AG10803 (cell line): ENCODE measurements around the gene USHBP1.

Experiments
- DNase-seq: peaks from one replicate; pipeline ENCODE4 v3.0.0; 2010; ENCODE audit warnings: low read depth
- H3K4me3 ChIP-seq: 2 replicates; pipeline ENCODE4 v1.5.1; 2011; ENCODE audit warnings: mild to moderate bottlenecking, low read length, control low read depth
- CTCF ChIP-seq: conservative IDR thresholded peaks from 2 replicates; pipeline ENCODE4 v1.5.1; 2011; ENCODE audit warnings: mild to moderate bottlenecking, low read length, control low read depth, inconsistent platforms

The USHBP1 gene

DNA sequence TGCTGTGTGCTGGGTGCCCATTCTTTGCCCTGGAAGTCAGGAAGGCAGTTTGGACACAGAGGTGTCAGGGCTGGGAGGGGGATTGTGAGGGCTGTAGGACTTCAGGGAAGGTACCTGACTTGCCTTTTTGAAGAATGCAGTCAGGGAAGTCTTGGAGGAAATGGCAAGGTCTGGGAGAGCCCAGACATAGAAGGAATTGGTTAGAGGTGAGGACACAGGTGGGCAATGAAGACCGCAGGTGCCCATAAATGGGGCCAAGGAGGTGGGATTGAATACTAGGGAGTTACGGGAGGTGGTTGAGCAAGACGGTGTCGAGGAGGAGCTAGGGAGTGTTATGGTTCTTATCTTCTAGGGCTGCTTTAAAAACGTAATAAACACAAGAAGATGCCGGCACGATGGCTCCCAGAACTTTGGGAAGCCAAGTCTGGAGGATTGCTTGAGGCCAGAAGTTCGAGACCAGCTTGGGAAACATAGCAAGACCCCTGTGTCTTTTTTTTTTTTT, 43.4 kb upstream of the USHBP1 start:
- no peak for DNase-seq
- H3K4me3 ChIP-seq: no peak overlapping the region
- no peak for TF ChIP-seq CTCF

DNA sequence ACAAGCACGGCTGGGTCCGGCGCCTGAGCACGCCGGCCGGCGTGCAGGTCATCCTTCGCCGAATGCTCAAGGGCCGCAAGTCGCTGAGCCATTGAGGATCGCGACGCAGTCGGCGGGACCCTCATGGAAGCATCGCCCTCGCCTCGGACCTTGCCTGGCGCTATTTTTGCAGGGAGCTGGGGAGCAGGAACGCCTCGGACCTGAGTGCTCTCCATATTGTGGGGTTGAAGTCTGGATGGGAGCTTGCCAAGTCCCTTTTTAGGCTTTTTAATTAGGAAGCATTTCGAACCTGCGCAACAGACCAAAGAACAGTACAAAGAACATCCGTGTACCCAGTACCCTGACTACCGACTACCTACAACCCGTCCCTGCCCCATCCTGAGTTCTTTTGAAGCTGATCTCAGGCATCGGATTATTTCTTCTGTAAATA, 41.8 kb upstream of the USHBP1 start:
- TF ChIP-seq CTCF: no peak
- H3K4me3 ChIP-seq: peak overlapping the region; percentile 81
- no peak for DNase-seq

GRCh38 chr19:17305517-17306284, 41.2 kb upstream of the USHBP1 start, which contains the start of gene MRPL34:
Gene MRPL34 (plus strand): TSS chr19:17305872. CDS start chr19:17305893, 21 bp downstream.
- TF ChIP-seq CTCF: peak; percentile 67
- peak; percentile 99 for DNase-seq

DNA sequence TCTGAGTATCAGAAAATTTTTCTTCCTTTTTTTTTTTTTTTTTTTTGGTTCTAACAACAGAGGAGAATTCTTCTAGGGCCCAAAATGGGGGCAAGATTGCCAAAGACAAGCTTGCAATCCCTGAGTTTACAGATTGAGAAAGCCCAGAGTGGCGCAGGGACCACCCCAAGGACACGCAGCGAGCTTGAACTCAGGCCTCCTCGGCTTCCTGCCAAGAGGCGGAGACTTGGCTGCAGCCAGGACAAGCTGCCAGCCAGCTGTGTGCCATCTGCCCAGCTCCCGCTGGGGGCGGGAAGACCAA, 40.6 kb upstream of the USHBP1 start:
- no peak for DNase-seq
- no peak for TF ChIP-seq CTCF
- H3K4me3 ChIP-seq: peak overlapping the region; percentile 81

More at GRCh38 chr19:17305517-17306284, 41.2 kb upstream of the USHBP1 start, which contains the start of gene MRPL34:
- H3K4me3 ChIP-seq: peak within 1 kb of the TSS; percentile 81

DNA sequence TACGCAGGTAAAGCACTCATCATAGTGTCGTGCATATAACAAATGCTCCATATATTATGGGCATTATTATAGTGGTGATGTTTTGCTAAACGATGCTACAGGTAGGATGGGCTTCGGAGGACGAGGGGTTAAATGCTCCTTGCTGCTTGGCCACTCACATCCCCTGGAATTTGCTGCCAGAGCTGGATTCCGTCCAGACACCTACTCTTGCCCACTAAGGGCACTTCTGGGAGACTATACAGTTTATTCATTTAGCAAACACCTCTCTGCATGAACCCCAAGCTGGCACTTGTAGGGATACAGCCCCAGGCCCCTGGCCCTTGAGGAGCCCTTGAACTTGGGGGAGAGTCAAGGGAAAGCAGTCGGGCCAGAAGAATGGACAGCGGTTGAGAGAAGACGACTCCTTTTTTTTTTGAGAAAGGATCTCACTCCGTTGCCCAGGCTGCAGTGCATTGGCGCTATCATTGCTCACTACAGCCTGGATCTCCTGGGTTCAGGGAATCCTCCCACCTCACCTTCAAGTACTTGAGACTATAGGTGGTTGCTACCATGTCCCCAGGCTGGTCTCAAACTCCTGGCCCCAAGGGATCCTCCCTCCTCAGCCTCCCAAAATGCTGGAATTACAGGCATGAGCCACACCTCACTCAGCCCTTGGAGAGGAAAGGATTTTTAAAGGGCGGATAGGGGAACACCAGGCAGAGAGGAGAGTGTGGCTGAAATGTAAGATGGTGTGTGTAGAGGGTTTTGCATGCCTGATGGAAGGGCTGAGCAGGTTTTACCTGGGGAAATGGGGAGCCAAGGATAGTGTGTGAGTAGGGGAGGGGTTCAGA, 40.1 kb upstream of the USHBP1 start:
- no peak for TF ChIP-seq CTCF
- DNase-seq: no peak
- no peak overlapping the region; the same call in none of the 2 replicates for H3K4me3 ChIP-seq

GRCh38 chr19:17303940-17304267, 39.4 kb upstream of the USHBP1 start:
- DNase-seq: peak; percentile 40
- no peak overlapping the region for H3K4me3 ChIP-seq
- no peak for TF ChIP-seq CTCF
